Mucosa of descending colon (tissue), 3 donors: ENCODE measurements around the gene IMPA2. TPM values are rescaled to one million over a fixed set of nuclear protein-coding genes. Genes with fewer than 3 reads are reported as not detected.

Experiments
- ATAC-seq: fragments of 200-7000 bp; cut with Tn5 transposase; one replicate; pipeline ENCODE4 v1.9.1; 2020; ENCODE audit warnings: mild to moderate bottlenecking, moderate library complexity
- DNase-seq, 3 donors: peaks; one replicate each; pipeline ENCODE4 v3.0.0-alpha.2; 2020
- H3K36me3 ChIP-seq: fragments of 200-600 bp; one replicate; pipeline ENCODE4 v1.8.0; 2021; ENCODE audit warnings: low read depth, mild to moderate bottlenecking
- H3K4me1 ChIP-seq: fragments of 200-600 bp; one replicate; pipeline ENCODE4 v1.8.0; 2021; ENCODE audit warnings: low read depth, mild to moderate bottlenecking
- H3K4me3 ChIP-seq: fragments of 200-600 bp; one replicate; pipeline ENCODE4 v1.8.0; 2021; ENCODE audit warnings: mild to moderate bottlenecking
- H3K9me3 ChIP-seq: fragments of 200-600 bp; one replicate; pipeline ENCODE4 v1.8.0; 2021; ENCODE audit warnings: mild to moderate bottlenecking
- CTCF ChIP-seq: fragments of 200-600 bp; IDR thresholded peaks from one replicate; pipeline ENCODE4 v1.8.0; 2022; ENCODE audit warnings: antibody characterized with exemption, mild to moderate bottlenecking
- intact Hi-C, 2 donors: fragments of 100-400 bp; cut with DNase I in 1 of 2; cut with micrococcal nuclease in 1 of 2; formaldehyde crosslinking; loops; one replicate each; pipeline versions ENCODE4 v1.11.0 to v1.11.1; 2022; cut with DNase I, micrococcal nuclease
- total RNA-seq, 3 donors: library from RNA; stranded (reverse); fragmentation: NEBNext Ultra II Directional in 2 of 3; extraction: Animal tissue kit (Norgen Biotek cat#: 25700) in 2 of 3; gene quantifications; one replicate each; pipeline versions ENCODE4 v1.2.1 to v1.2.4, GENCODE V29; 2021 to 2023
- donor health status: DM: no; HTN: no; CAD: no; lungs with moderate emphysema.
- donor health status: DM: no; HTN: no; CAD: no.
- donor health status: DM: no; HTN: yes; CAD: no.

Gene IMPA2
- total RNA-seq, 3 donors from 2014 or later: 58.0 to 152 (median 117) TPM

DNA sequence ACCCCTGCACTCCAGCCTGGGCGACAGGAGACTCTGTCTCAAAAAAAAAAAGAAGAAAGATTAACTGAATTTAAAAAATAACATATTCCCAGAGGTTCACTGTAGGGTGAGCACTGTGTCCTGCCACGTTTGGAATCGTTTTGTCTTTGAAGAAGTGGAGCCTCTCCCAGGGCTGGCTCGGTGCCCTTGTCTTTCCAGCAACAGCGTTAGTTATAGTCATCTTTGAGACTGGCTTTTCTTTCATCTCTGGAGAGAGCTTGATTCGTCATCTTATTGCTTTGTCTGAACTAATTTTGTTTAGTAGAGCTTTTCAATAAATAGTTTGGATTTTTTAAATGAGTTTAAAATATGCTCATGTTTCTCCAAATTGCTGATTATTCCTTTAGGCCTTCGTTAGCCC lies 50.5 kb downstream of the IMPA2 start:
- H3K9me3 ChIP-seq: no peaks in the 10 kb centered on the region
- intact Hi-C loops: no loop called here
- ATAC-seq (no peak), DNase-seq (no peak)
- no peaks in the 10 kb centered on the region for H3K4me1 ChIP-seq
- H3K36me3 ChIP-seq: no peaks in the 10 kb centered on the region
- TF ChIP-seq CTCF: no peak
- H3K4me3 ChIP-seq: no peak overlapping the region

- DNase-seq: no peak
Measured at GRCh38 chr18:12032786-12033642, 51.7 kb downstream of the IMPA2 start.

DNA sequence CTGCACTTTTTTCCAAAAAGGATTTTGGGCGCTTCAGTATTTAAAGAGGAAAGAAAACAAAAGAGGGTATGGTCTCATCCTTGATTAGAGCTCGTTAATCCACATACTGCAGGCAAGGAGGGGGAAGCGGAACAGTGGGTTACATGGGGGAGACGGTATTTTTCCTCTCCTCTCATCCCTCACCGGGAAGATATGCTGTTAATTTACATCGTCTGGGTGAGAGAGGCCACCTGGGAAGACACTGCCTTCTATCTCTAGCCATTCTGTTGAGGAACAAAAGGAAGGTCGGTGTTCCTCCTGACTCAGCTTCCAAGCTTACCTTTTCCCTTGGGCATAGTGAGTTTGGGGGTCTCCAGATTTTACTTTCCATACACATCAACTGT lies 52.3 kb downstream of the IMPA2 start:
- DNase-seq (no peak), ATAC-seq (no peak)
- Histone ChIP-seq H3K4me1 (no peaks in the 10 kb centered on the region), H3K9me3 (no peaks in the 10 kb centered on the region), H3K4me3 (no peak overlapping the region), H3K36me3 (no peaks in the 10 kb centered on the region)
- TF ChIP-seq CTCF: no peak
- intact Hi-C loops: no loop called here

More at GRCh38 chr18:12032786-12033642, 51.7 kb downstream of the IMPA2 start:
- H3K4me3 ChIP-seq: no peak overlapping the region
- no peak for TF ChIP-seq CTCF
- no peak for ATAC-seq
- H3K36me3 ChIP-seq: no peaks in the 10 kb centered on the region
- no peaks in the 10 kb centered on the region for H3K9me3 ChIP-seq
- intact Hi-C loops: no loop called here
- H3K4me1 ChIP-seq: no peaks in the 10 kb centered on the region

GRCh38 chr18:12034241-12035100 lies 53.2 kb downstream of the IMPA2 start:
- Histone ChIP-seq H3K4me3 (no peak overlapping the region), H3K4me1 (no peaks in the 10 kb centered on the region), H3K36me3 (no peaks in the 10 kb centered on the region), H3K9me3 (no peaks in the 10 kb centered on the region)
- no peak for TF ChIP-seq CTCF
- intact Hi-C loops: loop anchor here in 1 of 2 donors (5.0 kb wide), 1 partner anchor 97 kb away; no protein-coding TSS in a partner anchor
- no peak for DNase-seq
- ATAC-seq: no peak

- DNase-seq (no peak), ATAC-seq (no peak)
- no peak for TF ChIP-seq CTCF
Measured at GRCh38 chr18:12035481-12035880, 54.2 kb downstream of the IMPA2 start.

More at GRCh38 chr18:12035481-12035880, 54.2 kb downstream of the IMPA2 start:
- H3K36me3 ChIP-seq: no peaks in the 10 kb centered on the region
- no peak overlapping the region for H3K4me3 ChIP-seq
- H3K4me1 ChIP-seq: no peaks in the 10 kb centered on the region
- no peaks in the 10 kb centered on the region for H3K9me3 ChIP-seq
- intact Hi-C loops: loop anchor here in 1 of 2 donors (5.0 kb wide), 1 partner anchor 98 kb away; no protein-coding TSS in a partner anchor
